B cell (primary cell): Measurements from ENCODE around the gene BAIAP2L1.

Source experiments
- CTCF ChIP-seq: fragments of 200-600 bp; IDR thresholded peaks from one replicate; pipeline ENCODE4 v1.8.0; 2022; ENCODE audit warnings: antibody characterized with exemption, mild to moderate bottlenecking
- EZH2 ChIP-seq: IDR thresholded peaks from 2 replicates; pipeline ENCODE4 v1.6.1; 2012; ENCODE audit warnings: borderline replicate concordance, low read depth, mild to moderate bottlenecking, moderate library complexity, low read length; ENCODE audit not compliant: insufficient read depth, poor library complexity, severe bottlenecking

DNA sequence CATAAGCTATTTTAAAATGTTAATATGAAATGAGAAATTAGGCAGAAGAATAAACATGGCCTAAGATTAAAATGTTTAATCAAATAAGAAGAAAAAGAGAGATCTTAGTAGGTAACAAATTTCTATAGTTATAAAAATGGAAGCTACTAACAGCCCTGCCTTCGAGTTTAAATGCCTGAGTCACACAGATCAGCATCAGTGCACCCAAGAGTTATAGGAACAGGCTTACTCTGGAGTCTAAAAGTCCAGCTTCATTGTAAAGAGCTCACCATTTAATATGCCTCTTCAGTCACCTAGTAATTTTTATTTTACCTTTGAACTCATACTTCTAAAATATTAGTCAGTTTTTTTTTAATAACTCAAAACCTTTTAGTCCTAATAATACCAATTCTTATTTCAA lies 66.8 kb downstream of the BAIAP2L1 start:
- TF ChIP-seq CTCF (no peak), EZH2 (no peak)
